GM21360 (cell line): Measurements from ENCODE around the gene NR2C1.
A peak's percentile ranks its signal among the peaks of the same experiment; 100 is the strongest.
"Not testable (repeated sequence)": the region's sequence is repeated elsewhere in the genome, so short reads cannot be mapped to it uniquely, and the experiment has no call there.

Source experiments
- ATAC-seq: cut with Tn5 transposase; IDR thresholded peaks from one replicate; pipeline ENCODE4 v1.9.1; 2021; ENCODE audit warnings: mild to moderate bottlenecking, moderate library complexity; ENCODE audit not compliant: unreplicated experiment

The NR2C1 gene

DNA sequence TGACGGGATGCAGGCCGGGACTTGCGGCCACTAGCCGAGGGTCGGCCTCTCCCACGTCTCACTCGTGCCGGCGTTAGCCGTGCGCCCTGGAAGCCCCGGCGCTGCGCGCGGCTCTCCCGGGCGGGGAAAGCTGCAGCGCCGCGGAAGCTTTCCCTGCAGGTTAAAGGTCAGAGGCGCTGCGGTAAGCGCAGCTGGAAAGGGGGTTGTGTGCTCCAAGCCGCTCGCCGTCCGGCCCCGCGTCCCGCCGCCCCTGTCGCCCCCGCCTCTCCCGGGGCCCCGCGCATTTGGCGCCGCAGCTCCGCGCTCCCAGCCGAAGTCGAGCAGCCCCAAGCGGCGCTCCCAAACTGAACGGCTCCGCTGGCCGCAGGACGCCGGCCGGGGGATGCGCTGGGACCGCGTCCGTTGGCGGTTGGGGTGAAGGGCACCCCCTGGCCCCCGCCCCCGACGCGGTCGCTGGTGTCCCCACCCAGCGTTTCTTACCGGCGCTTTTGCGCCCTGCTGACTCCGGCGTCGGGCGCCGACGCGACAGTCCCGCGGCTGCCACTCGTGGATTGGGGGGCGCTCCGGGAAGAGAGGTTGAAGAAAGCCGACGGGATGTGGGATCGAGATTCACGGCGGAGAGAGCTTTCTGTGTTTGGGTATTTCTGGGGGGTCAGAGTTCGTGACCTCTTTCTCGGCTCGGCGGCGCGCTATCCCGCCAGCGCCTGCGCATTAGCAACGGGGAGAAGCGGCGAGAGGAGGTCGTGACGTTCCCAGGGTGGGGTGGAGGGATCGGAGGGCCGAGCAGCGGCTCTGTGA is at the start of gene NR2C1:
TSS of gene NR2C1 (minus strand) at position 719 of the 798 bp plus-strand sequence. CDS start 6,234 bp downstream, outside the sequence.
- ATAC-seq, result peak; percentile 96

- ATAC-seq, result no peak
Measured at GRCh38 chr12:95118788-95119179, 45.4 kb upstream of the NR2C1 start.

- ATAC-seq, result no peak
Measured at GRCh38 chr12:95118138-95118787, 44.8 kb upstream of the NR2C1 start.

DNA sequence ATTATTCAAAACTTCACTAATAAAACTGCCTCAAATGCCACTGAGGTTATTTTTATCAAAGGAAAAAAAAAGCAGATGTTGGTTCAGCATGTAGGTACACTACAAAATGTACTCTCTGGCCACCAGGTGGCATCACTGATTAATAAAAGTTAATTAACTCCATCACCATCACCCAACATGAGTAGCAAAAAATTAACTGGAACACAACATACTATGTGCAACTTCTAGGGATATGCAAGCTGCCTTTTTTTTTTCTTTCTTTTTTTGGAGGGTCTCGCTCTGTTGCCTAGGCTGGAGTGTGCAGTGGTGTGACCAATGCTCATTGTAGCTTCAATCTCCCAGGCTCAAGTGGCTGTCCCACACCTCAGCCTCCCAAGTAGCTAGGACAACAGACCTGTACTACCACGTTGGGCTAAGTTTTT is 43.8 kb upstream of the NR2C1 start:
- no peak for ATAC-seq

DNA sequence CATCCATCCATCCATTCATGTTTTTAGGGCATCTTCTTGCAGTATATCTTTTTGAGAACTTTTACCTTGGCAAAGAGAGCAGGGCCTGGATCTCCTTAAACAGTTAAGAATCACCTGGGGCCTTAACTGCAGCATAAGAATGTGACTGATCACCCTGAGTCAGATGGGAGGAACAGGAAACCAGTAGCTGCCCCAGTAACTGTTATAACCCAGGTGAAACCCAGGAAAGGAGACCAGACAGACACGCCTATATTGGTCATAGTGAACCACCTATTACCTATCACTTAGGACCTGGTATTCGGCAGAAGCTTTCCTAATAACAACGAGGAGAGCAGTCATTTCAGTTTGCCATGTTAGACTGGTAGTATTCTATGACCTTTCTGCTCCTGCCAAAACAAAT is 43.4 kb upstream of the NR2C1 start:
- ATAC-seq, result no peak

GRCh38 chr12:95116341-95116740 is 42.9 kb upstream of the NR2C1 start:
- no peak for ATAC-seq

- ATAC-seq, result no peak
Measured at GRCh38 chr12:95115641-95116040, 42.2 kb upstream of the NR2C1 start.

DNA sequence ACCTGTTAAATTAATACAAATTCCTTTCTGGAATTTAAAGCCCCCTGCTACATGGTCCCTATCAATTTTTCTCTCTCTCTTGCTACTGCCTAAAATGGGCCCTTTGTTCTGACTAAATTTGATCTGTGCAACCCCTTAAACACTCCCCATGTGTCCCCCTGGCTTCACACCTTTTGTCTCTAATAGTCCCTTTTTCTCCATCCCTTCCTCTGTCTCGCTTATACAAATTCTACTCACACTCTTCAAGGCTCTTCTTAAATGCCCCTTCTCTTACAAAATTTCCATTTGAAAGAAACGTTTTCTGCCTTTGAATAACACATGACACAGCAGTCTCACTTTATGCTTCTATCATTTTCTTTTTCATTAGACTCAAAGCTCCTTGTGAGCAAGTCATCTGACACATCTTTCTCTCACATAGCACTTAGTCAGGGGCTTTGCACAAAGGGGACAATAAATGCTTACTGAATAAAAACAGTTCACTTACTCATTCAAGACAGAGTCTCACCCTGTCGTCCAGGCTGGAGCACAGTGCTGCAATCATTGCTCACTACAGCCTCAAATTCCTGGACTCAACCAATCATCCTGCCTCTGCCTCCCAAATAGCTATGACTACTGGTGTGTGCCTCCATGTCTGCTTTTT is 41.5 kb upstream of the NR2C1 start:
- no peak for ATAC-seq

- no peak for ATAC-seq
Measured at GRCh38 chr12:95107362-95107761, 33.9 kb upstream of the NR2C1 start.

GRCh38 chr12:95105540-95105939 is 32.1 kb upstream of the NR2C1 start:
- ATAC-seq, result no peak

- no peak for ATAC-seq
Measured at GRCh38 chr12:95104919-95105452, 31.6 kb upstream of the NR2C1 start.

GRCh38 chr12:95102916-95103671 is 29.7 kb upstream of the NR2C1 start:
- ATAC-seq, result peak; percentile 97

- ATAC-seq, result not testable (repeated sequence)
Measured at GRCh38 chr12:95101957-95102356, 28.5 kb upstream of the NR2C1 start.

DNA sequence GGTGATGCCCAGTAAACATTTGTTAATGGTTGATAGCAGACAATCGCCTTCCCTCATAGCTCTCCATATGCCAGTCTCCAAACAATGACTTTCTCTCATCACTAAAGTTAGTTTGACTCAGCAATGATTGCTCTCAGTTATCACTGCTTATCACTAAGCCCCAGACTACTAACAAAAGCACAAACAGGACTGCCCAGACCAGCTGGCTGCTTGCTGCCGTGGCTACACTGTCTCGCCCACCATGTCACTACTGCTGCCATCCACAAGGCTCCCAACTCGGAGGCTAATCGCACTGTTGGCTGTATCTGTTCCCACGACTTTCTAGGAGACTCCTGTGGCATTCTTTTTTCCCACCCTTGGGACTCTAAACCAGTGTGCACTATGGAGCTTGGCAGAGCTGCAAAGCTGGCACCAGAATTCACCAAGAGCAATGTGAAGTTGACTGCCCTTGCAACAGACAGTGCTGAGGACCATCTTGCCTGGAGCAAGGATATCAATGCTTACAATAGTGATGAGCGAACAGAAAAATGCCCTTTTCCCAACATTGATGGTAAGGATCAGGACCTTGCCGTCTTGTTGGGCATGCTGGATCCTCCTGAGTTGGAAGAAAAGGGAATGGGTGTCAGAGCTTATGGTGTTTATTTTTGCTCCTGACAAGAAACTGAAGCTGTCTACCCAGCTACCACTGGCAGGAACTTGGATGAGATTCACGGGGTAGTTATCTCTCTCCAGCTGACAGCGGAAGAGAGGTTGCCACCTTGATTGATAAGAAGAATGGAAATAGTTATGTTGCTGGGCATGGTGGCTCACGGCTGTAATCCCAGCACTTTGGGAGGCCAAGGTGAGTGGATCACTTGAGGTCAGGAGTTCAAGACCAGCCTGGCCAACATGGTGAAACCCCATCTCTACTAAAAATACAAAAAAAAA is 27.1 kb upstream of the NR2C1 start:
- ATAC-seq, result no peak

- no peak for ATAC-seq
Measured at GRCh38 chr12:95099270-95099790, 25.9 kb upstream of the NR2C1 start.

- no peak for ATAC-seq
Measured at GRCh38 chr12:95096852-95097251, 23.4 kb upstream of the NR2C1 start.

DNA sequence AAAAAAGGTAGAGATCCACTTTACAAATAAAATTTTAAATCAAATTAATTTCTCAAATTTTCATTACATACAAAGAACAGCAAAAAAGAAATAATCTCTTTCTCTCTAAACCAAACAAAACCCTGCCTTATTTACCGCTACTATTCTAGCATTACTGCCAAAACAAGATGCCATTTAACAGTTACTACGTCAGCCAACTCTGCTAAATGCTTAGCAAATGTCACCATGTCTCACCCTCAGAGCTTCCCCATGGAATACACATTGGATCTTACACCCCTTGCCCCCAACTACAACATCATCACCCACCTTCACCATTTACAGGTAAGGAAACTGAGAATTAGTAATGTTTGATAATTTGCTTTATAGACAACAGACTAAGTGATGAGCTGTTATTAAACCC is 23.0 kb upstream of the NR2C1 start:
- no peak for ATAC-seq

- ATAC-seq, result not testable (repeated sequence)
Measured at GRCh38 chr12:95095866-95096265, 22.4 kb upstream of the NR2C1 start.

- ATAC-seq, result no peak
Measured at GRCh38 chr12:95089462-95089861, 16.0 kb upstream of the NR2C1 start.

- peak; percentile 75 for ATAC-seq
Measured at GRCh38 chr12:95088379-95088778, 15.0 kb upstream of the NR2C1 start.
